T-helper 2 cell (primary cell): ENCODE results near the gene UFSP1.
"Not testable (repeated sequence)": the region's sequence is repeated elsewhere in the genome, so short reads cannot be mapped to it uniquely, and the experiment has no call there.

Experiments used
- DNase-seq, 5 experiments: peaks; one replicate each; pipeline versions ENCODE4 v3.0.0 to v3.0.0-alpha.2; 2012 to 2022

UFSP1 gene

GRCh38 chr7:100854899-100855298 lies 34.6 kb downstream of the UFSP1 start:
- DNase-seq: not testable (repeated sequence)

DNA sequence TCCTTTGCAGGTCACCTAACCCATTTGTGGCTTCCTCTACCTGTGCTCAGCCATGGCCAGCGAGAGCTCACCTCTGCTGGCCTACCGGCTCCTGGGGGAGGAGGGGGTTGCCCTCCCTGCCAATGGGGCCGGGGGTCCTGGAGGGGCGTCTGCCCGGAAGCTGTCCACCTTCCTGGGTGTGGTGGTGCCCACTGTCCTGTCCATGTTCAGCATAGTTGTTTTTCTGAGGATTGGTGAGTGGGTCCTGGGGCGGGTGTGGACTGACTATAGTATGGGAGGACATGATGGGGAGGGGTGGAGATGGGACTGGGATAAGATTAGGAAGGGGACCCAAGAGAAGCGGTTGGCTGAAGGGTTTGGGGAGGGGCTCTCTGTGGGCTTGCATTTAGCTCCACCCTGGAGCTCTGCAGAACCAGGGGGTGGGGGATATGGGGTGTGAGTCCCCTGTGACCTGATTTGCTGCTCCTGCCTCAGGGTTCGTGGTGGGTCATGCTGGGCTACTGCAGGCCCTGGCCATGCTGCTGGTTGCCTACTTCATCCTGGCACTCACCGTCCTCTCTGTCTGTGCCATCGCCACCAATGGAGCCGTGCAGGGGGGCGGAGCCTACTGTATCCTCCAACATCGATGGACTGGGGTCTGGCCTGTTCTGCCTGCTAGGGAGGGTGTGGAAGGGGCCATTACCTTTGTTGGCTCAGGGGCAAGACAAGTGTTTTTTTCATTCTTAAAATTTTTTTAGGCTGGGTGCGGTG lies 35.2 kb downstream of the UFSP1 start:
- DNase-seq: no peak

DNA sequence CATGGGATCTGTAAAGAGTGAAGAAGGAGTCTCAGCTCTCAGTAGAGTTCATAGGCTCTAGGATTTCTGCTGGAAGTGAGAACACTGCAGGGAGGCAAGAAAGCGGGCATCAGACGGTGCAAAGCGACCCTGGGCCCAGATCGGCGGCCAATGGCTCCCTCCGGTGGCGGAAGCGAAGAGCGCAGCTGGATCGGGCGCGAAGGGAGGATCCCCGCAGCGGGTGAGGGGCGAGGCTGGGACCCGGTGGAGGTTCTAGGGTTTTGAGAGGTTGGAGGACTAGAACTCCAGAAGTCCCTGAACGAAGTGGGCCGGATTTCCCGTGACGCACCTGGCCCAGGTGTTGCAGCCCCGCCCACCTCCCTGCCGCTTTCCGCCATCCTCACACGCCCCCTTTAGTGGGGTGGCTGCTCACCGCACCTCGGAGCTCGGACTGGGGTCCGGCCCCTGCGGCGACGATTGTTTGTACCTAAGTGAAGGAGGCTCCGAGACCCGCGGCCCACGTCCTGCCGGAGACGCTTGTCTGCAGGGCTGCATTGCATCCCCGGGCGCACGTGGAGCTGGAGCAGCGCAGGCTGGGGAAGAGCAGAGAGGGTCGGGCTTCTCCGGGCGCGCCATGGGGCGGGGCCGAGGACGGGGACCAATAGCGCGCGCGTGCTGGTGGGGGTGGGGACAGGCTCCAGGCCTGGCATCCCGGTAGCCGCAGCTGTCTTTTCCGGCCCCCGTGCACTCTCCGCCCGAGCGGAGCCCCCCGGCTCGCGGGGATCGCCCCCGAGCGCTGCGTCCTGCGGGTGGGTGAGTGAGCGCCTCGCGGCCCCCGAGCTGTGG lies 37.3 kb downstream of the UFSP1 start, which contains the start of gene SLC12A9:
SLC12A9 (plus strand) TSS at position 666 of the 825 bp plus-strand sequence. CDS start 1,485 bp downstream, outside the sequence.
- peak; percentile 70 to 91 (median 80) for DNase-seq

- DNase-seq: no peak
Measured at GRCh38 chr7:100847360-100847759, 42.2 kb downstream of the UFSP1 start.

DNA sequence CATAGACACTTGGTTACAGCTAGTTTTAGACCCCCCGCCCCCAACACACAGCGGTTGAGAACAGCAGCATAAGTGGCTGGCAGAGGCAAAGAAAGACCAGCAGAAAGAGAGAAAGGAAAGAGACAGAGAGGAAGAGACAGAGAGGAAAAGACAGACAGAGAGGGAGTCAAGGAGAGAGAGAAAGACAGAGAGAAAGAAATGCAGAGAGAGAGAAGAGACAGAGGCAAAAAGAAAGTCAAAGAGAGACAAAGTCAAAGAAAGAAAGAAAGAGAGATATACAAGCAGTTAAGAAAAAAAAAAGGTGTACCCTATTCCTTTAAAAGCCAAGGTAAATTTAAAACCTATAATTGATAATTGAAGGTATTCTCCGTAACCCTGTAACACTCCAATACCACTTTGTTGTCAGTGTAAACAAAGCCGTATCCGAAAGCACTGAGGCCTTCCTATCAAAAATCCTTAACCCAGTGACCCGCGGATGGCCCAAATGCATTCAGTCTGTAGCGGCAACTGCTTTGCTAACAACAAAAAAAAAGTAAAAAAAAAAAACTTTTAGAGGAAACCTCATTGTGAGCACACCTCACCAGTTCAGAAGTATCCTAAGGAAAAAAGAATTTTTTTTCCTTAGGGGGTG lies 48.9 kb downstream of the UFSP1 start:
- no peak for DNase-seq

DNA sequence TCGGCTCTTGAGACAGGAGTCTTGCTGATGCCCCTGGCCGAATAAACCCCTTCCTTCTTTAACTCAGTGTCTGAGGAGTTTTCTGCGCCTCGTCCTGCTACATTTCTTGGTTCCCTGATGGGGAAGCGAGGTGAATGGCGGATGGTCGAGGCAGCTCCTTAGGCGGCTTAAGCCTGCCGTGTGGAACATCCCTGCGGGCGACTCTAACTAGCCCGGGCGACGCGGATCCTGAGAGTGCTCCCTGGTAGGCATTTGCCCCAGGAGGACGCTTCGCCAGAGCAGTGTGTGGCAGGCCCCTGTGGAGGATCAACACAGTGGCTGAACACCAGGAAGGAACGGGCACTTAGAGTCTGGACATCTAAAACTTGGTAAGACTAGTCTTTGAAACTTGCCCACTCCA lies 50.2 kb downstream of the UFSP1 start:
- DNase-seq: no peak
